Measurements from ENCODE around the gene PSMC3.

Gene PSMC3

GRCh38 chr11:47403571-47403970 lies 22.7 kb downstream of the PSMC3 start:
- DNase-seq (ENCODE audit: extremely low read depth, low read depth): no peak
- TF ChIP-seq CTCF (IDR thresholded peaks at IDR 0.05; ENCODE audit: low read depth, low read length, missing control alignments): no peak
- H3K4me3 ChIP-seq (replicated peaks; ENCODE audit: low read depth, low read length): no peak overlapping the region

- no peak for DNase-seq (ENCODE audit: extremely low read depth, low read depth)
- H3K4me3 ChIP-seq (replicated peaks; ENCODE audit: low read depth, low read length): no peak overlapping the region
- no peak for TF ChIP-seq CTCF (IDR thresholded peaks at IDR 0.05; ENCODE audit: low read depth, low read length, missing control alignments)
Measured at GRCh38 chr11:47403135-47403534, 23.1 kb downstream of the PSMC3 start.

- TF ChIP-seq CTCF (IDR thresholded peaks at IDR 0.05; ENCODE audit: low read depth, low read length, missing control alignments): no peak
- DNase-seq (ENCODE audit: extremely low read depth, low read depth): no peak
- no peak overlapping the region for H3K4me3 ChIP-seq (replicated peaks; ENCODE audit: low read depth, low read length)
Measured at GRCh38 chr11:47400768-47401279, 25.4 kb downstream of the PSMC3 start.

- H3K4me3 ChIP-seq (replicated peaks; ENCODE audit: low read depth, low read length): peak overlapping the region; percentile 44
- no peak for DNase-seq (ENCODE audit: extremely low read depth, low read depth)
- TF ChIP-seq CTCF (IDR thresholded peaks at IDR 0.05; ENCODE audit: low read depth, low read length, missing control alignments): no peak
Measured at GRCh38 chr11:47399860-47400767, 26.1 kb downstream of the PSMC3 start.

GRCh38 chr11:47398551-47398950 lies 27.7 kb downstream of the PSMC3 start:
- TF ChIP-seq CTCF (IDR thresholded peaks at IDR 0.05; ENCODE audit: low read depth, low read length, missing control alignments): no peak
- no peak for DNase-seq (ENCODE audit: extremely low read depth, low read depth)
- no peak overlapping the region for H3K4me3 ChIP-seq (replicated peaks; ENCODE audit: low read depth, low read length)

GRCh38 chr11:47398011-47398410 lies 28.2 kb downstream of the PSMC3 start:
- TF ChIP-seq CTCF (IDR thresholded peaks at IDR 0.05; ENCODE audit: low read depth, low read length, missing control alignments): no peak
- H3K4me3 ChIP-seq (replicated peaks; ENCODE audit: low read depth, low read length): no peak overlapping the region
- no peak for DNase-seq (ENCODE audit: extremely low read depth, low read depth)

Measured in HFF-Myc (cell line).